ENCODE measurements around the gene OLA1. TPM values are rescaled to one million over a fixed set of nuclear protein-coding genes. Genes with fewer than 3 reads are reported as not detected.

OLA1 gene
- polyA plus RNA-seq, 1 of the 3 experiments (the other 2 are of a cell fraction): 46.9 TPM

- Histone ChIP-seq H3K36me3 (replicated peaks in 1 of 2; ENCODE audit: control insufficient read depth in 1 of 2, insufficient read depth in 2 of 2, low read length in 1 of 2) (peaks cover 7 to 19% of the 10 kb centered on the region in 2 experiments), H3K27ac (ENCODE audit: low read depth in 2 of 2, low read length in 1 of 2) (no peak overlapping the region), H3K79me2 (ENCODE audit: insufficient read depth) (peaks cover 39% of the 10 kb centered on the region), H3K9me3 (no peaks in the 10 kb centered on the region), H3F3A (replicated peaks; ENCODE audit: insufficient read depth) (no peaks in the 10 kb centered on the region), H3K9ac (no peak overlapping the region), H3K4me2 (no peak overlapping the region), H2AFZ (ENCODE audit: low read depth) (no peak overlapping the region), H3K9me2 (no peaks in the 10 kb centered on the region; the same call in 1 of the 2 replicates), H4K20me1 (ENCODE audit: insufficient read depth) (no peaks in the 10 kb centered on the region), H3K4me3 (ENCODE audit: low read depth in 2 of 2, low read length in 1 of 2) (no peak overlapping the region), H3K27me3 (ENCODE audit: insufficient read depth) (no peaks in the 10 kb centered on the region), H3K4me1 (ENCODE audit: control insufficient read depth in 1 of 2, insufficient read depth in 2 of 2, low read depth in 1 of 2, low read length in 1 of 2) (peaks cover 0 to 19% of the 10 kb centered on the region in 2 experiments; a peak in 2 of 4 replicates)
- DNase-seq: no peak
- TF ChIP-seq REST (IDR thresholded peaks at IDR 0.05; ENCODE audit: low read depth, low read length) (no peak), POLR2AphosphoS5 (IDR thresholded peaks at IDR 0.05; ENCODE audit: low read depth, low read length) (no peak), SIN3A (IDR thresholded peaks at IDR 0.05; ENCODE audit: borderline replicate concordance, low read depth, low read length) (no peak), CHD2 (IDR thresholded peaks at IDR 0.05; ENCODE audit: low read length, partially characterized antibody) (no peak), IRF3 (IDR thresholded peaks at IDR 0.05; ENCODE audit: low read depth, low read length) (no peak), TEAD4 (IDR thresholded peaks at IDR 0.05; ENCODE audit: borderline replicate concordance, insufficient read depth) (no peak), JUND (IDR thresholded peaks at IDR 0.05) (no peak), FOXM1 (IDR thresholded peaks at IDR 0.05; ENCODE audit: low read depth) (no peak), SMC3 (IDR thresholded peaks at IDR 0.05; ENCODE audit: low read depth, low read length) (no peak), EP300 (IDR thresholded peaks at IDR 0.05; ENCODE audit: borderline replicate concordance in 1 of 2, low read depth in 1 of 2, low read length in 1 of 2) (no peak), USF2 (IDR thresholded peaks at IDR 0.05; ENCODE audit: borderline replicate concordance, low read depth, low read length) (no peak)
- WGBS (ENCODE audit: low lambda C conversion rate): 97% methylated on average over 2 of the region's 2 CpGs
- POLR2A ChIA-PET: no interaction called here
- CTCF ChIA-PET: interaction anchor here (1.2 kb wide), 1 partner anchor 19 kb away, joined by 3 read pairs; no protein-coding TSS in a partner anchor
Observed at GRCh38 chr2:174184504-174184903, 63.8 kb downstream of the OLA1 start.

GRCh38 chr2:174183076-174183475 lies 65.3 kb downstream of the OLA1 start:
- Histone ChIP-seq H3K9me3 (no peaks in the 10 kb centered on the region), H3K27me3 (ENCODE audit: insufficient read depth) (no peaks in the 10 kb centered on the region), H4K20me1 (ENCODE audit: insufficient read depth) (no peaks in the 10 kb centered on the region), H2AFZ (ENCODE audit: low read depth) (no peak overlapping the region), H3K4me3 (ENCODE audit: low read depth in 2 of 2, low read length in 1 of 2) (no peak overlapping the region), H3F3A (replicated peaks; ENCODE audit: insufficient read depth) (no peaks in the 10 kb centered on the region), H3K36me3 (replicated peaks in 1 of 2; ENCODE audit: control insufficient read depth in 1 of 2, insufficient read depth in 2 of 2, low read length in 1 of 2) (peaks cover 7 to 13% of the 10 kb centered on the region in 2 experiments), H3K9me2 (no peaks in the 10 kb centered on the region), H3K9ac (no peak overlapping the region), H3K27ac (ENCODE audit: low read depth in 2 of 2, low read length in 1 of 2) (no peak overlapping the region), H3K79me2 (ENCODE audit: insufficient read depth) (peaks cover 25% of the 10 kb centered on the region; the same call in 1 of the 2 replicates), H3K4me1 (ENCODE audit: control insufficient read depth in 1 of 2, insufficient read depth in 2 of 2, low read depth in 1 of 2, low read length in 1 of 2) (peaks cover 0 to 21% of the 10 kb centered on the region in 2 experiments; a peak in 2 of 4 replicates), H3K4me2 (no peak overlapping the region)
- no peak for TF ChIP-seq RXRA (IDR thresholded peaks at IDR 0.05; ENCODE audit: borderline replicate concordance, low read depth)
- TF ChIP-seq FOXM1 (IDR thresholded peaks at IDR 0.05; ENCODE audit: low read depth): no peak
- no peak for TF ChIP-seq RCOR1 (IDR thresholded peaks at IDR 0.05; ENCODE audit: low read length)
- TF ChIP-seq TAF1 (IDR thresholded peaks at IDR 0.05; ENCODE audit: borderline replicate concordance, low read depth, low read length): no peak
- no peak for TF ChIP-seq CTCF (IDR thresholded peaks at IDR 0.05)
- 92% methylated on average over 1 of the region's 1 CpG for WGBS (ENCODE audit: low lambda C conversion rate)
- ChIA-PET POLR2A (no interaction called here), CTCF (interaction anchor here (1.2 kb wide), 1 partner anchor 18 kb away, joined by 3 read pairs; no protein-coding TSS in a partner anchor)
- no peak for DNase-seq
